Activated CD8-positive, alpha-beta T cell treated with anti-CD3 and anti-CD28 coated beads for 36 hours (primary cell): Measurements from ENCODE around the gene SPATA6L. TPM values are rescaled to one million over a fixed set of nuclear protein-coding genes. Genes with fewer than 3 reads are reported as not detected.

Source experiments
- ATAC-seq: fragments of 200-7000 bp; cut with Tn5 transposase; one replicate; pipeline ENCODE4 v1.10.0; 2021; ENCODE audit warnings: mild to moderate bottlenecking, moderate library complexity
- CTCF ChIA-PET: fragments of 350-600 bp; sonication (Branson Sonifier 250); formaldehyde crosslinking; loops from one replicate; lab custom pipeline; 2021; ENCODE audit warnings: antibody characterized with exemption; lab: Charles Lee
- POLR2A ChIA-PET: fragments of 350-600 bp; sonication (Branson Sonifier 250); formaldehyde crosslinking; loops from one replicate; lab custom pipeline; 2021; ENCODE audit warnings: antibody characterized with exemption; lab: Charles Lee
- DNase-seq: peaks from one replicate; pipeline ENCODE4 v3.0.0-alpha.2; 2020
- H3K27ac Mint-ChIP-seq: one replicate; pipeline ENCODE4 v1.8.0; 2021; ENCODE audit warnings: mild to moderate bottlenecking, mixed read lengths
- H3K27me3 Mint-ChIP-seq: one replicate; pipeline ENCODE4 v1.8.0; 2021; ENCODE audit warnings: mixed read lengths
- H3K36me3 Mint-ChIP-seq: one replicate; pipeline ENCODE4 v1.8.0; 2021; ENCODE audit warnings: low read depth, mixed read lengths
- H3K4me1 Mint-ChIP-seq: one replicate; pipeline ENCODE4 v1.8.0; 2021; ENCODE audit warnings: low read depth, mixed read lengths
- H3K4me3 Mint-ChIP-seq: one replicate; pipeline ENCODE4 v1.8.0; 2021; ENCODE audit warnings: mild to moderate bottlenecking, moderate library complexity, mixed read lengths
- H3K9me3 Mint-ChIP-seq: one replicate; pipeline ENCODE4 v1.8.0; 2021; ENCODE audit warnings: mixed read lengths
- CTCF ChIP-seq: fragments of 200-600 bp; IDR thresholded peaks from one replicate; pipeline ENCODE4 v1.8.0; 2022; ENCODE audit warnings: antibody characterized with exemption, mild to moderate bottlenecking
- intact Hi-C: fragments of 100-400 bp; cut with micrococcal nuclease; formaldehyde crosslinking; loops from one replicate; pipeline ENCODE4 v1.10.0; 2022
- total RNA-seq, 2 experiments: library from RNA; stranded (reverse); gene quantifications; one replicate each; pipeline ENCODE4 v1.2.3, GENCODE V29; 2021

SPATA6L gene
- total RNA-seq, 2 experiments from 2014 or later = 0.43 to 0.78 TPM

GRCh38 chr9:4583001-4583400 is 83.3 kb downstream of the SPATA6L start:
- POLR2A ChIA-PET = no interaction called here
- CTCF ChIA-PET = no interaction called here
- Mint-ChIP-seq H3K4me3 (no peak overlapping the region), H3K36me3 (no peaks in the 10 kb centered on the region), H3K27ac (no peak overlapping the region), H3K9me3 (no peaks in the 10 kb centered on the region), H3K4me1 (no peaks in the 10 kb centered on the region), H3K27me3 (no peaks in the 10 kb centered on the region)
- ATAC-seq (no peak), DNase-seq (no peak)
- TF ChIP-seq CTCF = no peak
- intact Hi-C loops = no loop called here

GRCh38 chr9:4581861-4582565 is 84.3 kb downstream of the SPATA6L start:
- TF ChIP-seq CTCF = no peak
- no peaks in the 10 kb centered on the region for H3K9me3 Mint-ChIP-seq
- ChIA-PET POLR2A (no interaction called here), CTCF (no interaction called here)
- H3K4me1 Mint-ChIP-seq = no peaks in the 10 kb centered on the region
- no peak overlapping the region for H3K4me3 Mint-ChIP-seq
- ATAC-seq (no peak), DNase-seq (no peak)
- H3K36me3 Mint-ChIP-seq = no peaks in the 10 kb centered on the region
- H3K27me3 Mint-ChIP-seq = no peaks in the 10 kb centered on the region
- no peak overlapping the region for H3K27ac Mint-ChIP-seq
- intact Hi-C loops = no loop called here

DNA sequence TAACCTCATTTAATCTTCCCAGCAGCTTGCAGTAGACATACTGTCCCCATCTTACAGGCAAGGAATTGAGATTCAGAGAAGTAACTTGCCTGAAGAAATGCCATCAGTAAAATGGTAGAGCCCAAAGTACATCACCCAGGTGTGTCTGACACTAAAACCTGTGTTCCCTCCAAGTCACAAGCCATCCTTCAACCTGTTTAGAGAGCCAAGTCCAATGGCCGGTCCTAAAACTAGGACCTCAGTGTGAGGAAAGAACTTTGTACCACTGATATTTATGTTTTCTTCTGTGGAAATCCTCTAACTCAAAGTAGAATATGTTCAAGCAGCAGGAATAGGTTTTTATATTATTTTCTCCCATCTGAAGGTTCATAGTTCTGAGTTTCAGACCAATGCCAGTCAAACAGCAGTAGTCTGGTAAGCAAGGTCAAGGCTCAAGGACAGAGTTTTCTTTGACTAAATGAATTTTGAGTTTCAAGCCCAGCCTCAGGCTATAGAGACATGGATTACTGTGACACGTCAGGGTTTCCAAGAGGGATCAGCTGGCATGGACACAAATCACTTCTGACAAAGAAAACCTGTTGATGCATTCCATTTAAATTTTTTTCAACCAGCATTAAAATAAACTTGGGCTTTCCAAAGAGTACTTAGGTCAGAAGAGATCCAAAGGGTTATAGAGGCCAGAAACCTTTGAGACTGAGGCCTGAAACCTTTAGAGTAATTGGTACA is 85.1 kb downstream of the SPATA6L start:
- H3K27me3 Mint-ChIP-seq = no peaks in the 10 kb centered on the region
- TF ChIP-seq CTCF = no peak
- intact Hi-C loops = no loop called here

DNA sequence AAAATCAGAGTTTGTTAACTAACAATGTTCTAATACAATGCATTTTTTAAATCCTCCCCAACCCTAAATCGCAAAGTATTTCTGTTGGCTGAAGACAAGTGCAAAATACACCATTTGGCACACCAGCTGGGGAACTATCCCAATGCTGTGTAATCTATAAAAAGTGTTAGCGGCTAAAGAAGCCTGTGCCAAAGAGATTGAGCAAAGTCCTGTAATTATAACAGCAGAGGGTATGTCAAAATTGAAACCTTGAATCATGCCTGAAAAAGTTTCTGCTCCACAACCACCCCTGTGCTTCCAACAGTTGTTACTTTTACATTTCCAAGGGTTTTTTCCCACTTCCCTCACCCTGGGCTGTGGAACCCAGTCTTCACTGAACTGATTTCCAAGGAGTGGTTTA is 87.3 kb downstream of the SPATA6L start:
- no peak for TF ChIP-seq CTCF
- no peak for ATAC-seq
- Mint-ChIP-seq H3K27ac (no peak overlapping the region), H3K9me3 (no peaks in the 10 kb centered on the region), H3K36me3 (no peaks in the 10 kb centered on the region), H3K4me1 (peaks cover 4% of the 10 kb centered on the region), H3K27me3 (no peaks in the 10 kb centered on the region), H3K4me3 (no peak overlapping the region)
- ChIA-PET CTCF (no interaction called here), POLR2A (no interaction called here)
- DNase-seq = no peak
- intact Hi-C loops = no loop called here

More for the DNA sequence above, 85.1 kb downstream of the SPATA6L start:
- ATAC-seq (no peak), DNase-seq (no peak)
- POLR2A ChIA-PET = no interaction called here
- Mint-ChIP-seq H3K36me3 (no peaks in the 10 kb centered on the region), H3K4me1 (no peaks in the 10 kb centered on the region), H3K27ac (no peak overlapping the region), H3K4me3 (no peak overlapping the region), H3K9me3 (no peaks in the 10 kb centered on the region)
- CTCF ChIA-PET = interaction anchor here (0.6 kb wide), 1 partner anchor 147 kb away, joined by 3 read pairs; no protein-coding TSS in a partner anchor

DNA sequence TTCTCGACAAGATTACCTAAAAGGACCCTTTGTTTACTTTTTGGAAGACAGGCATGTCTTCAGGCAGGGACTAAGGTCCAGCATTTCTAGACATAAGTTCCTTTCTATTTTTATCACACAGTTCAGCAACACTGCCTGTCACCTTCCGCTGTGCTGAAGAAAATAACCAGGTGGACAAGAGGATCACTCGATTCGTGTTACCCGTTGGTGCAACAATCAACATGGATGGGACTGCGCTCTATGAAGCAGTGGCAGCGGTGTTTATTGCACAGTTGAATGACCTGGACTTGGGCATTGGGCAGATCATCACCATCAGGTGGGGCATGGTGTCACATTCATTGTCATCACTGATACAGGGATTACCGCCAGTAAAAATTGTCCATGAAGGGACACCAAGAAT is 89.8 kb downstream of the SPATA6L start:
- no peak overlapping the region for H3K4me3 Mint-ChIP-seq
- ATAC-seq = no peak

More for the DNA sequence above, 89.8 kb downstream of the SPATA6L start:
- CTCF ChIA-PET = no interaction called here
- H3K27me3 Mint-ChIP-seq = no peaks in the 10 kb centered on the region
- H3K4me1 Mint-ChIP-seq = peaks cover 22% of the 10 kb centered on the region
- no peak overlapping the region for H3K27ac Mint-ChIP-seq
- H3K36me3 Mint-ChIP-seq = no peaks in the 10 kb centered on the region
- TF ChIP-seq CTCF = no peak
- intact Hi-C loops = no loop called here
- no peaks in the 10 kb centered on the region for H3K9me3 Mint-ChIP-seq
- POLR2A ChIA-PET = interaction anchor here (0.7 kb wide), 1 partner anchor 10 kb away, joined by 3 read pairs; no protein-coding TSS in a partner anchor
- no peak for DNase-seq
